ENCODE measurements around the gene GSS.

The GSS gene

GRCh38 chr20:34955231-34956040 lies at the start of gene GSS, which contains the start of gene MYH7B:
Gene GSS (minus strand): TSS chr20:34955806. CDS start chr20:34951852, 3,954 bp downstream.
Gene MYH7B (plus strand): TSS chr20:34955868. CDS start chr20:34978006, 22,138 bp downstream.
- peak; percentile 94 to 97 for DNase-seq

DNA sequence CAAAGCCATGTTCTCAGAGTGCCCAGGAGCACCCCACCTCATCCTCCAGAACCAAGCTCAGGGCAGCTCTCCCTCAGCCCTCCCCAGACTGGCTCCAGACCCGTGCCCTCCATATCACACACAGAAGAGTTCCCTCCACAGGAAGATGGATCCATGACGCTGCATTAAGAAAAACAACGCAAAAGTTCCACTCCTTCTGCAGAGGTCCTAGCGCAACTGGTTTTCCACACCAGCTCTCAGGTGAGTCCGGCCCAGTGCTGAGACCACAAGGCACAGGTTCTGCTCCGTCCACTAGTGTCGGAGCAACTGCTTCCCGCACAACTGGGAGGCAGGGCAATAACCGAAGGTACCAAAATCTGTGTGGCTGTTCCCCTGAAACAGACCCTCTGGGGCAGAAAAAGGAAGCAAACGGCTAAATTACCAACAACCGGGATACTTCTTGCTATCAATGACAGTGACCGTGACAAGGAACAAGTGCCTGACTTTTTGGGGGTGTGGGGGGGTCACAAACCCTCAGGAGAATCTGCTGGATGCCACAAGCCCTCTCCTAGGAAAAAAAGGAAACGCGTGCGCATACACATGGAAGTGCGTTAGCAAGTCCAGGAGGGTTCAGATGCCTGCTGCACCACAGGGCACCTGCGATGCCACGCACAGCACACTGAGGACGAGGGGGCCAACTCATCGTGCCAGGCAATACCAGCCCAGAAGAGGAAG lies 49.3 kb upstream of the GSS start:
- no peak for DNase-seq

DNA sequence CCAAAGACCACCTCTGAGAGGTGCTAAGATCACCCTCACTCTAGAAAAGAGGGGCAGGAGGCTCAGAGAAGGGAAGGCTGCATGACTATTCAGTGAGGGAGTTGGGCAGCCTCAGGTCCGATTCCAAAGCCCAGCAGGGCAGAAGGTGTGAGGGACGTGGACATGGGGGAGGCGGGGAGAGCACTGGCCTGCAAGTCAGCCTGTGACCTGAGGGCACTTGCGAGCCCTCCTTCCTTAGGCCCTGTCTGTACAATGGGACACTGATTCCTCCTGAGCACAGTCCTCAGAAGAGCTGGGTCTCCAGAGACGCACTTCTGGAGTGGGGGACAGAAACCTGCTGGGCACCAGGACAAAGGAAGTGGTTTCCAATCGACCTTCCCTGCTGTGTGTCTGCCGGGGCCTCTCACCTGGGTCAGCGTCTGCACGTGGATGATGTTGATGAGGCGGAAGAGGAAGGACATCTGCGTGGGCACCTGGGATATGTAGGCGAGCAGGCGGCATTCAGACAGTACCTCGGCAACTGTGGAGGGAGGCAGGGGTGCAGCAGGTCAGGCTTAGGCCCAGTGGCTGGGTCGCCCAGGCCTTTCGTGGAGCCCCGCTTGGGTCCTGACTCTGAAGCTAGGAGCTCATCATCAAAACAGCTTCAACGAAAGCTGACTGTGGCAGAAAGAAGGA lies 48.6 kb upstream of the GSS start:
- DNase-seq = no peak

DNA sequence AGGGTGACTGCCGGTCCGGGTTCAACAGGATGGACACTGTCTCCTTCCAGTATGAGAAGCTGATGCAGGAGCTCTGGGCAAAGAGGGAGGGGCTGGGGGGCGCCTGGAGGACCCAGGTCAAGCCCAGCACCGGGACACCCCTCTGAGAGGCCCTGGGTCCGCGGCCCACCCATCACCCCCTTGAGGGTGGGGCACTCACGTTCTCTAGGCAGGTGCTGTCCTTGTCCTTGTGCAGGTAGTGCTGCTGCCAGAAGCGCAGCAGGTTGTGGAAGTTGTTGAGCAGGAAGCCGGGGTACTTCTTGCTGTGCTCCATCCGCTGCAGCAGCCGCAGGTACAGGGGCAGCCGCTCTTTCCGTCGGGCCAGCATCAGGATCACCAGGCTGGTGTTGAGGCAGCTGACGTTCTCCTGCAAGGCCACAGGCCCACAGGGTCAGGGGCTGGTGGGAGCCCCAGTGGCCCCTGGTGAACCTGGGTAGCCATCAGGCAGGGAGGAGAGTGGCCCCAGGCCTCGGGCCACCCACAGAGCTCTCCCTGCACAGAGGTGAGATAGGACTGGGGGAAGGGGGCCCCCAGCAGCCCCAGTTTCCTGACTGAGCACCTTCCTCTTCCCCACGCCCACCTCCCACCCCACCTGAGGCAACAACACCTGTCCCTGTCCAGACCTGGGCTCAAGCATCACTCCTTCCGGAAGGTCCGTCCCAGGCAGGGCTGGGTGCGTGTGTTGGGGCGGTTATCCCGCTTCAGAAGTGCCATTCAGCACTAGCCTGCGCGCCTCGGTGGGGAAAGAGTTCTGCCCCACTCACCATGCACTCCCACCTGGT lies 47.8 kb upstream of the GSS start:
- no peak for DNase-seq

DNA sequence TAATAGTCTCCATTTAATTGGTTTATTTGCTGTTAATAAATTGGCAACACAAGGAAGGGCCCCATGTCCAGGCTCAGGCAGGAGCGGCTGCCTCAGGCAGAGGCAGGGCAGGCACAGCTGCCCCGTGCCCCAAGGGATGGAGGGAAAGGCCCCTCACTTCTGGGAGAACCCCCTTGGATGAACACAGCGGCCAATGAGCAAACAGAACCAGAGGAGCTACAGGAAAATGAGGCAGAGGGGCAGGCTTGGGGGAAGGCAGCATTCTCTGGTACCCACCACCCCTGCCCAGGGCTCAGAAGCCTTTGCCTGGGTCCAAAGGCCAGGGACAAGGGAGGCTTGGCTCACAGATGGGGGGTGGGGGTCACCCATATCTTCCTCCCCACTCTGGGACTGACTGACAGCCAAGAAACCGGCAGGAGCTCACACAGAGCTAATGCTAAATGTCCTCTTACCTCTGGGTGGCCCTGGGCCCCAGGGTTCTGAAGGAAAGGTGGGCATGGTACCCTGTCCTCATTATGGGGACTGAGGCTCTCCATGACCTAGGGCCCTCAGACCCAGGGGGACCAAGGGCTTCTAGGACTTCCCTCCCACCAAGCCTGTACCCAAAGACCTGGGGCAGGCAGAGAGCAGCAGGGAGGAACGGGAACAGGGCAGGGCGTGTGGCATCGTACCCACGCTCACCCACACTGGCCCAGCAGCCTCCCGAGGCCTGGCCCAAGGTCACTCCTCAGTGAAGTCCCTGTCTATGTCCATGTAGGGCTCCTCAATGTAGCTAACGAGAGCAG lies 47.0 kb upstream of the GSS start:
- DNase-seq = no peak

DNA sequence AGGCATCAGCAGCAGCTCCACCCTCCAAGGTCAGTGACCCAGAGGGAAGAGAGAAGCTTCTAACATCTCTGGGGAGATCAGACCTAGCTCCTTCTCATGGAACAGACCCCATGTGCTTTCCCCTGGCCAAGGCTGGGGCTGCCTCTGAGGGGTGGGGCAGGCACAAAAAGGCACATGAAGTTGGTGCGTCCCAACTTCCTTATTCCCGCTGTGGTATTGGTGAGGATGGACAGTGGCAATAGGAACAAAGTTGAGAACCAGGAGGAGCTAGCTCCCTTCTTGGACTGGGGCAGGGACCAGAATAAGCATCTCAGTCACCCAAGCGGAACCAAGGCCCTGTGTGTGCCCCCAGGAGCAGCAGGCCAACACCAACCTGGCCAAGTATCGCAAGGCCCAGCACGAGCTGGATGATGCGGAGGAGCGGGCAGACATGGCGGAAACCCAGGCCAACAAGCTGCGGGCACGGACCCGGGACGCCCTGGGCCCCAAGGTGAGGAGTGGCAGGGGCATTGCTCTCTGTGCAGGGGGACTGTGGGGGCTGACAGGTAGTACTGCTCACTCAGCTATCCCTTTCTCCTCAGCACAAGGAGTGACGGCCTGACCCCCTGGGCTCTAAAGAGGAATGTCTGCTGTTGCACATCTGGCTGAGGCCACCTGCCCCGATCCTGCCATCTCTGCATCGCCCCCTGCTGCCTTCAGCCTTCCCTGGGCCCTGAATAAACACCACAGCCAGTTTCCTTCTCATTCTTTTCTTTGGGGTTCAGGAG lies 46.2 kb upstream of the GSS start:
- DNase-seq = no peak

- no peak for DNase-seq
Measured at GRCh38 chr20:35000922-35001595, 45.5 kb upstream of the GSS start.

GRCh38 chr20:35000311-35000921 lies 44.8 kb upstream of the GSS start:
- no peak for DNase-seq

DNA sequence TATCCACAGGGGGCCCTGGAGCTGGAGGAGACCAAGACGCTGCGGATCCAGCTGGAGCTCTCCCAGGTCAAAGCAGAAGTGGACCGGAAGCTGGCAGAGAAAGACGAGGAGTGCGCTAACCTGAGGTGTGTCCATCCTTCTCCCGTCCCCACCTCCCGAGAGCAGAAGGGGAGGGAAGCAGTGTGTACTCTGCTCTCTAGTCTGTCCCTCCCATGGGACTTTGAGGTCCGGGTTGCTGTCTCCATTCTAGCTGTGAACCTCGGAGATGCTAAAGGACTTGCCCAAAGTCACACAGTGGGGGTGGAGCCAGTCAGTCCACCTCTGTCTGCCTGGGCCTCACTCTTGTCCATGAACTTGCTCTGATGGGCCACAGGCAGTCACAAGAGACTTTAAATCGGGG lies 44.2 kb upstream of the GSS start:
- DNase-seq = no peak

- no peak for DNase-seq
Measured at GRCh38 chr20:34999021-34999451, 43.4 kb upstream of the GSS start.

DNA sequence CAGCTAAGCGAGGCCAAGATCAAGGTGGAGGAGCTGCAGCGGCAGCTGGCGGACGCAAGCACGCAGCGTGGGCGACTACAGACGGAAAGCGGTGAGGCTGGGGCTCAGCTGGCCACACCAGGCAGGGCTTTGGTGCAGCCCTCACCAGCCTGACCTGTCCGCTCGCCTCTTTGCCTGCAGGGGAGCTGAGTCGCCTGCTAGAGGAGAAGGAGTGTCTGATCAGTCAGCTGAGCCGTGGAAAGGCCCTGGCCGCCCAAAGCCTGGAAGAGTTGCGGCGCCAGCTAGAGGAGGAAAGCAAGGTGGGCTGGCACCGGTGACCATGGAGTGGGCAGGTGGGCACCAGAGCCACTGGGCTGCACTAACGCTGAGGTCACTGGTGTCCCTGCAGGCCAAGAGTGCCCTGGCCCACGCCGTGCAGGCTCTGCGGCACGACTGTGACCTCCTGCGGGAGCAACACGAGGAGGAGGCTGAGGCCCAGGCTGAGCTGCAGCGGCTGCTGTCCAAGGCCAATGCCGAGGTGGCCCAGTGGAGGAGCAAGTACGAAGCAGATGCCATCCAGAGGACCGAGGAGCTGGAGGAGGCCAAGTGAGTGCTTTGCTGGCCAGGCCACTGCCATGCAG lies 42.8 kb upstream of the GSS start:
- no peak for DNase-seq

DNA sequence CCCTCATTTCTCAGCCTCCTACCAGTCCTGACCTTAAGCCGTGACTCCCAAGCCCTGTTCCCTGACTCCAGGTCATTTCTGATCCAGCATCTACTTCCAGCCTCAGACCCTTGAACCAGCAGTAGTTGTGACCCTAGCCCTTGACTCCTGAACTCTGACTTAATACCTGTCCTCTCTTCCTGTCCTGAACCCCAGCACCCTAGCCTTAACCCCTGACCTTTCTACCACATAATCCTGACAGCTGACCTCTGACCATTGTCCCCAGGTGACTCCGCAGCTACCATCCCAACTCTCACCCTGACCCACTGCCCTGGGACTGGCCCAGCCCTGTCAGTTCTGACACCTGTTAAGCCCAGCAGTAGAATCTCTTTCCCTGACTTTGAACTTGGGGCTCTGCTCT lies 42.2 kb upstream of the GSS start:
- no peak for DNase-seq

- no peak for DNase-seq
Measured at GRCh38 chr20:34997131-34997561, 41.5 kb upstream of the GSS start.

DNA sequence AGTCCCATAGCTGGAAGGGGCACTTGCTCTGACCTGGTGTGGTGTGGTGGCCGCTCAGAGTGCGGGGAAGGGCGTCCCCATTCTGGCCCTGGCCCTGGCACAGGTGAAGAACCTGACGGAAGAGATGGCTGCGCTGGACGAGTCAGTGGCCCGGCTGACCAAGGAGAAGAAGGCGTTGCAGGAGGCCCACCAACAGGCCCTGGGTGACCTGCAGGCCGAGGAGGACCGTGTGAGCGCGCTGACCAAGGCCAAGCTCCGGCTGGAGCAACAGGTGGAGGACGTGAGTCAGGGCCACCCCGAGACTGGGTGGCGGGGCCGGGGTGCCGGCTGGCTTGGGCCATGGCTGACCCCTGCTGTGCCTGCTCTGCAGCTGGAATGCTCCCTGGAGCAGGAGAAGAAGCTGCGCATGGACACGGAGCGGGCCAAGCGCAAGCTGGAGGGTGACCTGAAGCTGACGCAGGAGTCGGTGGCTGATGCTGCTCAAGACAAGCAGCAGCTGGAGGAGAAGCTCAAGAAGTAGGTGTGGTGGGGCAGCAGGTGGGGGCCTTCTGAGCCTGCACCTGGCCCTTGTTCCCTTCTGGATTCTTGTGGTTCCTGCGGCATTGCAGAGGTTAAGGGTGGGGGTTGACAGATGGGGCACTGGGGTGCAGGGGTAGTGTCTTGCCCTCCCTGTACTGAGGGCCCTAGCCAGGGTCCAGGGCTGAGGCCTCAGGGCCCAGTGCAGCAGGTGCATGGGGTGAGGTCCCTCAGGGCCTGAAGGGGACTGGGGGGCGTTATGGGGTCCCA lies 40.8 kb upstream of the GSS start:
- DNase-seq = no peak

- no peak for DNase-seq
Measured at GRCh38 chr20:34995696-34996095, 40.1 kb upstream of the GSS start.

GRCh38 chr20:34995192-34995591 lies 39.6 kb upstream of the GSS start:
- no peak for DNase-seq

DNA sequence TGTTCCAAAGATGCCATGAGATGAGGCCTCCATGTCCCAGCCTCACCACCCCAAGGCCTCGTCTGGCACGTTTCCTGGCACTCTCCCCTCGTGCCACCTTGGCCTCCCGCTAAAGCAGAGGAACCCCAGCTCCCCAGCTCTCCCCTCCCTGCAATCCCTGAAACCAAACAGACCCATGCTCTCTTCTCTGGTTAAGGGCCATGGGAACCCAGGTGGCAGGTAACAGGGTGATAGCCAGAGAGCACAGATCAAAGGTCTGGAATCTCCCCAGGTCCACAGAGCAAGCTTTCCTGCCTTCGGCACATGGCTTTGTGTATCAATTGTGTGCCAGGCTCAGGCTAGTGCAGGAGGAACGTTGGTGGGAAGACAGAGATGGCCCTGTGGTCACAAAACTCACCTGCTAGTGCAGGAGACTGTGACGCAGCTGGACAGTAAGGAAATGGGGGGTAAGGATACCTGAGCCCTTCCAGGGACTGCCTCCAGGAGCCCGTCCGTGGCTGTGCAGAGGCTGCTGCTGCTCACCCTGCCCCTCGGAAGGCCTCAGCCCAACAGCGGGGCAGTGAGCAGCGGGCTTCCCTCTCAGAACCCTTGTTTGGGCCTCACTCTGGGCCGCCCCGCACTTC lies 39.0 kb upstream of the GSS start:
- DNase-seq = no peak

DNA sequence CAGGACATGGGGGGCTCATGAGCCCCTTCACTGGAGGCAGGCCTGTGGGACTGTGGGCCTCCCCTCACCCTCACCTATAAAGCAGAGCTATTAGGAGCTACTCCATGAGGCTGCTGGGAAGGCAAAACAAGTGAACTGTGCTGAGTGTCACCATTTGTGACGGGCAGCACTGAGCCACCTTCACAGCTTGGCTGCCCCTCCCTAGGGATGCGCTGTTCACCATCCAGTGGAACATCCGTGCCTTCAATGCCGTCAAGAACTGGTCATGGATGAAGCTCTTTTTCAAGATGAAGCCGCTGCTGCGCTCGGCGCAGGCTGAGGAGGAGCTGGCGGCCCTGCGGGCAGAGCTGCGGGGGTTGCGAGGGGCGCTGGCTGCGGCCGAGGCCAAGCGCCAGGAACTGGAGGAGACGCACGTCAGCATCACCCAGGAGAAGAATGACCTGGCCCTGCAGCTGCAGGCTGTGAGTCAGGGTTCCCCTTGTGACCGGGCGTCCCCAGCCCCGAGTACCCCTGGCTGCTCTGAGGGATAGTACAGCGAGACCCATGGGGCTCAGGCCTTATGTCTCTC lies 38.4 kb upstream of the GSS start:
- no peak for DNase-seq

Measured in CD4-positive, alpha-beta T cell treated with Interleukin-1 beta for 1 hour (primary cell).